T follicular helper cell (primary cell): ENCODE results near the gene TMEM176A.

Experiments
- DNase-seq: peaks from one replicate; pipeline ENCODE4 v3.0.0-alpha.2; 2020; ENCODE audit warnings: low read depth

TMEM176A gene

GRCh38 chr7:150849204-150849775 is 48.7 kb downstream of the TMEM176A start:
- no peak for DNase-seq

GRCh38 chr7:150850273-150850672 is 49.7 kb downstream of the TMEM176A start:
- DNase-seq = no peak

GRCh38 chr7:150851492-150852370 is 51.2 kb downstream of the TMEM176A start:
- DNase-seq = no peak

GRCh38 chr7:150852371-150852905 is 51.9 kb downstream of the TMEM176A start, which contains the start of gene AOC1:
Gene AOC1 (plus strand): TSS chr7:150852517. CDS start chr7:150856471, 3,954 bp downstream.
- DNase-seq = no peak

- DNase-seq = no peak
Observed at GRCh38 chr7:150854066-150855000, 53.8 kb downstream of the TMEM176A start.
